NT2/D1 (cell line): ENCODE measurements around the gene PCDHGB2.
"Not testable (repeated sequence)": the region's sequence is repeated elsewhere in the genome, so short reads cannot be mapped to it uniquely, and the experiment has no call there.

Experiments used
- YY1 ChIP-seq: IDR thresholded peaks from 2 replicates; pipeline ENCODE4 v1.6.1; 2011; ENCODE audit not compliant: insufficient read length, insufficient read depth
- ZNF274 ChIP-seq: IDR thresholded peaks from 2 replicates; pipeline ENCODE4 v1.6.1; 2011; ENCODE audit warnings: mild to moderate bottlenecking, low read depth, low read length

- not testable (repeated sequence) for TF ChIP-seq YY1, ZNF274
Measured at GRCh38 chr5:141332571-141332970, 27.2 kb upstream of the PCDHGB2 start.
